ENCODE results near the gene APOL3. TPM values are rescaled to one million over a fixed set of nuclear protein-coding genes. Genes with fewer than 3 reads are reported as not detected.

APOL3 gene
- total and polyA plus RNA-seq, 10 of the 15 experiments (the other 5 are each of a cell fraction or from before 2014, with no cell fraction given), result 6.9 to 66.8 (median 48.5) TPM

- TF ChIP-seq, protein P1, sequence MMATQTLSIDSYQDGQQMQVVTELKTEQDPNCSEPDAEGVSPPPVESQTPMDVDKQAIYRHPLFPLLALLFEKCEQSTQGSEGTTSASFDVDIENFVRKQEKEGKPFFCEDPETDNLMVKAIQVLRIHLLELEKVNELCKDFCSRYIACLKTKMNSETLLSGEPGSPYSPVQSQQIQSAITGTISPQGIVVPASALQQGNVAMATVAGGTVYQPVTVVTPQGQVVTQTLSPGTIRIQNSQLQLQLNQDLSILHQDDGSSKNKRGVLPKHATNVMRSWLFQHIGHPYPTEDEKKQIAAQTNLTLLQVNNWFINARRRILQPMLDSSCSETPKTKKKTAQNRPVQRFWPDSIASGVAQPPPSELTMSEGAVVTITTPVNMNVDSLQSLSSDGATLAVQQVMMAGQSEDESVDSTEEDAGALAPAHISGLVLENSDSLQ (IDR thresholded peaks at IDR 0.05), result no peak
- no peak for TF ChIP-seq ZNF384 (IDR thresholded peaks at IDR 0.05; ENCODE audit: borderline replicate concordance, low read depth, low read length)
- TF ChIP-seq PML (IDR thresholded peaks at IDR 0.05; ENCODE audit: low read length), result no peak
- TF ChIP-seq IRF5 (IDR thresholded peaks at IDR 0.05; ENCODE audit: borderline replicate concordance), result no peak
- TF ChIP-seq RELB (IDR thresholded peaks at IDR 0.05; ENCODE audit: low read depth), result 0 out of 2 replicates have a peak, but pooled peaks have one; percentile 26
- 0 out of 2 replicates have a peak, but pooled peaks have one; percentile 22 for TF ChIP-seq MLLT1 (IDR thresholded peaks at IDR 0.05)
- no peak for TF ChIP-seq CHD4 (IDR thresholded peaks at IDR 0.05)
- no peak for TF ChIP-seq ZNF24 (IDR thresholded peaks at IDR 0.05)
- TF ChIP-seq IKZF2 (IDR thresholded peaks at IDR 0.05), result peak; percentile 30 to 43; a peak in 2 of 4 replicates
- TF ChIP-seq NR2F1 (conservative IDR thresholded peaks at IDR 0.05), result peak; percentile 65; the same call in 1 of the 2 replicates
- TF ChIP-seq ZNF622 (IDR thresholded peaks at IDR 0.05), result no peak
- TF ChIP-seq POLR2A (IDR thresholded peaks at IDR 0.05; ENCODE audit: low read depth, low read length), result peak; percentile 63
- TF ChIP-seq POLR2AphosphoS5 (IDR thresholded peaks at IDR 0.05; ENCODE audit: low read length), result peak; percentile 72
- 0 out of 2 replicates have a peak, but pooled peaks have one; percentile 25 for TF ChIP-seq EED (IDR thresholded peaks at IDR 0.05; ENCODE audit: low read depth)
- no peak for TF ChIP-seq CEBPB (IDR thresholded peaks at IDR 0.05; ENCODE audit: borderline replicate concordance in 1 of 2, low read depth in 2 of 2, low read length in 2 of 2)
- no peak for TF ChIP-seq STAT3 (IDR thresholded peaks at IDR 0.05; ENCODE audit: low read depth, low read length)
- TF ChIP-seq POU2F2 (IDR thresholded peaks at IDR 0.05; ENCODE audit: borderline replicate concordance, low read depth, low read length), result peak; percentile 92
- TF ChIP-seq CUX1 (IDR thresholded peaks at IDR 0.05; ENCODE audit: insufficient replicate concordance, low read depth, low read length), result no peak
- no peak for TF ChIP-seq ATF3 (IDR thresholded peaks at IDR 0.05; ENCODE audit: borderline replicate concordance, extremely low read depth, low read depth, low read length)
- TF ChIP-seq BRCA1 (IDR thresholded peaks at IDR 0.05; ENCODE audit: low read depth, low read length), result no peak
- 0 out of 2 replicates have a peak, but pooled peaks have one; percentile 5 for TF ChIP-seq BCL11A (IDR thresholded peaks at IDR 0.05; ENCODE audit: low read depth, low read length)
These were observed at the start of gene APOL3 (continued) for GRCh38 chr22:36160499-36160942.
